Heart left ventricle (tissue), 16 donors: ENCODE results near the gene WIPF3. TPM values are rescaled to one million over a fixed set of nuclear protein-coding genes. Genes with fewer than 3 reads are reported as not detected.

Experiments
- ATAC-seq, 4 donors: fragments of 200-7000 bp; cut with Tn5 transposase; one replicate each; pipeline ENCODE4 v1.9.1; 2020 to 2022; ENCODE audit warnings: moderate library complexity in 4 of 4, mild to moderate bottlenecking in 3 of 4, moderate number of reproducible peaks in 1 of 4
- DNase-seq, 5 donors: peaks; one replicate each; pipeline ENCODE4 v3.0.0-alpha.2; 2020
- H3K27ac ChIP-seq, 12 donors: fragments of 200-600 bp; sonication (generic) in 4 of 12; one replicate each; pipeline versions ENCODE4 v1.5.0 to v1.8.0; 2016 to 2022; ENCODE audit warnings: mild to moderate bottlenecking in 2 of 12
- H3K27me3 ChIP-seq, 9 donors: fragments of 200-600 bp; sonication (generic) in 2 of 9; one replicate each; pipeline versions ENCODE4 v1.5.1 to v1.8.0; 2016 to 2022; ENCODE audit warnings: mild to moderate bottlenecking in 3 of 9
- H3K36me3 ChIP-seq, 9 donors: fragments of 200-600 bp; sonication (generic) in 2 of 9; one replicate each; pipeline versions ENCODE4 v1.5.0 to v1.8.0; 2018 to 2022; ENCODE audit warnings: mild to moderate bottlenecking in 2 of 9
- H3K4me1 ChIP-seq, 12 donors: fragments of 200-600 bp; sonication (generic) in 4 of 12; one replicate each; pipeline versions ENCODE4 v1.5.0 to v1.8.0; 2016 to 2022; ENCODE audit warnings: mild to moderate bottlenecking in 3 of 12
- H3K4me3 ChIP-seq, 12 donors: fragments of 200-600 bp; sonication (generic) in 4 of 12; one replicate each; pipeline versions ENCODE4 v1.5.0 to v1.8.0; 2017 to 2022; ENCODE audit warnings: mild to moderate bottlenecking in 9 of 12, moderate library complexity in 4 of 12
- H3K9me3 ChIP-seq, 12 donors: fragments of 200-600 bp; sonication (generic) in 4 of 12; one replicate each; pipeline versions ENCODE4 v1.5.0 to v1.8.0; 2016 to 2022; ENCODE audit warnings: mild to moderate bottlenecking in 1 of 12
- CTCF ChIP-seq, 12 donors: fragments of 200-600 bp; sonication (generic) in 4 of 12; IDR thresholded peaks; one replicate each; pipeline versions ENCODE4 v1.5.0 to v1.8.0; 2018 to 2022; ENCODE audit warnings: antibody characterized with exemption in 12 of 12, mild to moderate bottlenecking in 5 of 12
- POLR2A ChIP-seq, 2 donors: fragments of 450-650 bp; IDR thresholded peaks; one replicate each; pipeline ENCODE4 v1.6.1; 2017; ENCODE audit warnings: antibody characterized with exemption in 2 of 2, mild to moderate bottlenecking in 2 of 2, moderate library complexity in 2 of 2
- WGBS, 4 donors: extraction: QIAGEN DNeasy Blood & Tissue Kit in 2 of 4; methylation state at CpG; one replicate each; pipeline versions ENCODE4 v1.1.5 to v1.1.7; 2013 to 2018; 5-methylcytosine and 5-hydroxymethylcytosine counted together
- intact Hi-C, 10 donors: fragments of 100-400 bp; cut with DNase I; formaldehyde crosslinking; loops; one replicate each; pipeline versions ENCODE4 v1.11.1 to v1.14.2; 2022
- polyA plus RNA-seq, 2 donors: library from polyadenylated mRNA; stranded (reverse); fragments of 200-250 nt; gene quantifications; one replicate each; pipeline ENCODE4 v1.2.3, GENCODE V29; 2013
- total RNA-seq, 9 donors: library from RNA; depleted of rRNA in 2 of 9; stranded (reverse); fragments of >200 nt in 2 of 9; fragmentation: NEBNext Ultra II Directional in 3 of 9; extraction: Animal tissue kit (Norgen Biotek cat#: 25700) in 3 of 9; gene quantifications; one replicate each; pipeline versions ENCODE4 v1.1.0 to v1.2.4, GENCODE V29; 2016 to 2023
- donor health status: ischemic (EF 13 %, LVEDD 7.1; RV severe dilation, severe dysfunction).
- donor health status: healthy with polysubstance abuse.
- donor health status: DM: no; HTN: yes; CAD: no.
- donor health status: DM: no; HTN: no; CAD: no.
- donor health status: ischemic (EF 25% LVEDD 6.9; RV normal size, moderate dysfunction).
- donor health status: ischemic (EF 25% LVEDD 5.7; RV mildly dilated, moderate dysfunction).
- donor health status: healthy.
- donor health status: DM: yes; HTN: yes; CAD: no.
- donor health status: ischemic (EF 35%, LVEDD 5.7; RV mildly dilated, moderate dysfunction).
- donor health status: nonischemic (EF 11% LVEDD 7.7; RV severe dilation, severe dysfunction).
- donor health status: DM: yes; HTN: yes; CAD: no.
- donor health status: PGD.
- donor health status: ischemic (EF 29% LVEDD 5.4; RV normal size, mild dysfunction).
- donor health status: nonischemic (EF 23%, LVEDD 6.1; RV moderate dilation, normal function).

WIPF3 gene
- total and polyA plus RNA-seq, 11 donors, result 1.2 to 16.5 (median 6.8) TPM

- intact Hi-C loops, result no loop called here
- DNase-seq, result no peak
- peak in 1 of 4 donors; percentile 46 for ATAC-seq
- Histone ChIP-seq H3K4me3 (peak overlapping the region in 4 of 12 donors; percentile 8 to 40 (median 13)), H3K4me1 (peaks cover 0 to 3% (median 0%) of the 10 kb centered on the region in 12 donors), H3K36me3 (no peaks in the 10 kb centered on the region), H3K9me3 (no peaks in the 10 kb centered on the region), H3K27me3 (no peaks in the 10 kb centered on the region), H3K27ac (no peak overlapping the region)
- 61 to 73% (median 65%) methylated on average over 7 of the region's 7 CpGs for WGBS, 4 donors
- no peak for TF ChIP-seq POLR2A (IDR thresholded peaks at IDR 0.05)
- no peak for TF ChIP-seq CTCF (IDR thresholded peaks at IDR 0.05)
Observed at GRCh38 chr7:29825775-29826529, 19.6 kb downstream of the WIPF3 start.

GRCh38 chr7:29826530-29826822, 20.2 kb downstream of the WIPF3 start:
- TF ChIP-seq POLR2A (IDR thresholded peaks at IDR 0.05) (no peak), CTCF (IDR thresholded peaks at IDR 0.05) (no peak)
- ATAC-seq (no peak), DNase-seq (no peak)
- no peaks in the 10 kb centered on the region for H3K27me3 ChIP-seq
- H3K27ac ChIP-seq, result no peak overlapping the region
- peaks cover 0 to 3% (median 0%) of the 10 kb centered on the region in 12 donors for H3K4me1 ChIP-seq
- no peaks in the 10 kb centered on the region for H3K36me3 ChIP-seq
- 93 to 99% (median 99%) methylated on average over 2 of the region's 2 CpGs for WGBS, 4 donors
- H3K9me3 ChIP-seq, result peaks cover 0 to under 1% (median 0%) of the 10 kb centered on the region in 12 donors
- intact Hi-C loops, result no loop called here
- H3K4me3 ChIP-seq, result no peak overlapping the region

- H3K4me1 ChIP-seq, result peaks cover 0 to 3% (median 0%) of the 10 kb centered on the region in 12 donors
- no peak overlapping the region for H3K4me3 ChIP-seq
- no peak for DNase-seq
- no peaks in the 10 kb centered on the region for H3K27me3 ChIP-seq
- no peak for TF ChIP-seq POLR2A (IDR thresholded peaks at IDR 0.05)
- TF ChIP-seq CTCF (IDR thresholded peaks at IDR 0.05), result no peak
- no peaks in the 10 kb centered on the region for H3K36me3 ChIP-seq
- intact Hi-C loops, result no loop called here
- no peak for ATAC-seq
- H3K27ac ChIP-seq, result no peak overlapping the region
- H3K9me3 ChIP-seq, result peaks cover 0 to 4% (median 0%) of the 10 kb centered on the region in 12 donors
Observed at GRCh38 chr7:29826904-29827303, 20.6 kb downstream of the WIPF3 start.

GRCh38 chr7:29831705-29832104, 25.4 kb downstream of the WIPF3 start:
- no peak for DNase-seq
- H3K9me3 ChIP-seq, result peaks cover 0 to 4% (median 0%) of the 10 kb centered on the region in 12 donors
- H3K36me3 ChIP-seq, result peaks cover 0 to 3% (median 0%) of the 10 kb centered on the region in 9 donors
- no peak overlapping the region for H3K4me3 ChIP-seq
- no peak for ATAC-seq
- H3K27me3 ChIP-seq, result no peaks in the 10 kb centered on the region
- intact Hi-C loops, result no loop called here
- WGBS, 4 donors, result 93 to 96% (median 94%) methylated on average over 6 of the region's 6 CpGs
- no peak for TF ChIP-seq CTCF (IDR thresholded peaks at IDR 0.05)
- TF ChIP-seq POLR2A (IDR thresholded peaks at IDR 0.05), result no peak
- H3K4me1 ChIP-seq, result no peaks in the 10 kb centered on the region
- no peak overlapping the region for H3K27ac ChIP-seq
